Limb (tissue), 2 donors: ENCODE results near the gene G6PC1.
"Not testable (repeated sequence)": the region's sequence is repeated elsewhere in the genome, so short reads cannot be mapped to it uniquely, and the experiment has no call there.

Source experiments
- DNase-seq, 2 donors: peaks; one replicate each; pipeline ENCODE4 v3.0.0-alpha.2; 2016; ENCODE audit errors: extremely low spot score in 2 of 2

G6PC1 gene

GRCh38 chr17:42901535-42902229 is 1.1 kb downstream of the G6PC1 start:
- DNase-seq: no peak

GRCh38 chr17:42904110-42904469 is 3.5 kb downstream of the G6PC1 start:
- no peak for DNase-seq

- no peak for DNase-seq
These were observed 6.3 kb downstream of the G6PC1 start for GRCh38 chr17:42906772-42907446.

GRCh38 chr17:42908872-42909700 is 8.5 kb downstream of the G6PC1 start:
- DNase-seq: no peak

- no peak for DNase-seq
These were observed 12.9 kb downstream of the G6PC1 start for GRCh38 chr17:42913522-42913921.

- DNase-seq: no peak
These were observed 13.5 kb downstream of the G6PC1 start for GRCh38 chr17:42913981-42914617.

GRCh38 chr17:42915288-42915687 is 14.7 kb downstream of the G6PC1 start:
- DNase-seq: not testable (repeated sequence)

- DNase-seq: not testable (repeated sequence)
These were observed 16.0 kb downstream of the G6PC1 start for GRCh38 chr17:42916388-42917235.

GRCh38 chr17:42917236-42917603 is 16.6 kb downstream of the G6PC1 start:
- no peak for DNase-seq

GRCh38 chr17:42918902-42919521 is 18.4 kb downstream of the G6PC1 start:
- DNase-seq: no peak

- DNase-seq: not testable (repeated sequence)
These were observed 19.0 kb downstream of the G6PC1 start for GRCh38 chr17:42919522-42920077.

- DNase-seq: no peak
These were observed 19.7 kb downstream of the G6PC1 start for GRCh38 chr17:42920106-42920900.

GRCh38 chr17:42920922-42921321 is 20.3 kb downstream of the G6PC1 start:
- no peak for DNase-seq

GRCh38 chr17:42922294-42922693 is 21.7 kb downstream of the G6PC1 start:
- DNase-seq: no peak

GRCh38 chr17:42923472-42923871 is 22.9 kb downstream of the G6PC1 start:
- not testable (repeated sequence) for DNase-seq

GRCh38 chr17:42924891-42925290 is 24.3 kb downstream of the G6PC1 start:
- DNase-seq: no peak

GRCh38 chr17:42928714-42929496 is 28.3 kb downstream of the G6PC1 start:
- peak in 1 of 2 donors; percentile 13 for DNase-seq

- no peak for DNase-seq
These were observed 28.9 kb downstream of the G6PC1 start for GRCh38 chr17:42929497-42929844.
